H7 (cell line): Measurements from ENCODE around the gene UROS. TPM values are rescaled to one million over a fixed set of nuclear protein-coding genes. Genes with fewer than 3 reads are reported as not detected.

Experiments used
- DNase-seq: peaks from one replicate; pipeline ENCODE4 v3.0.0; 2012
- H3K27me3 ChIP-seq: 2 replicates; pipeline ENCODE4 v1.6.0; 2011; ENCODE audit warnings: mild to moderate bottlenecking, low read length; ENCODE audit not compliant: control insufficient read depth, insufficient read depth
- H3K36me3 ChIP-seq: replicated peaks from 2 replicates; pipeline ENCODE4 v1.5.1; 2011; ENCODE audit warnings: low read length; ENCODE audit not compliant: control insufficient read depth, insufficient read depth
- H3K4me3 ChIP-seq: 2 replicates; pipeline ENCODE4 v1.5.1; 2011; ENCODE audit warnings: low read depth, mild to moderate bottlenecking, control low read depth, low read length, moderate library complexity; ENCODE audit not compliant: insufficient read depth
- total RNA-seq: library from RNA; depleted of rRNA; stranded (reverse); fragments of >200 nt; shearing (Covaris generic); gene quantifications from 2 replicates; pipeline ENCODE4 v1.2.3, GENCODE V29; 2014; rRNA removed

UROS gene
- total RNA-seq, 1 experiment from 2014 or later = 45.3 TPM

GRCh38 chr10:125742465-125742864 is 80.6 kb downstream of the UROS start:
- Histone ChIP-seq H3K36me3 (peaks cover 37% of the 10 kb centered on the region), H3K27me3 (no peaks in the 10 kb centered on the region), H3K4me3 (no peak overlapping the region)
- DNase-seq = no peak

GRCh38 chr10:125739994-125740679 is 82.9 kb downstream of the UROS start:
- H3K4me3 ChIP-seq = no peak overlapping the region
- H3K27me3 ChIP-seq = no peaks in the 10 kb centered on the region
- peaks cover 42% of the 10 kb centered on the region for H3K36me3 ChIP-seq
- DNase-seq = no peak

Other genes with a start within 250 kb of the UROS start
- not detected in 2 replicates for gene TEX36, start 140.1 kb downstream of the UROS start, total RNA-seq
- 33.7 and 43.5 TPM in 2 replicates for gene EDRF1, start 103.5 kb downstream of the UROS start, total RNA-seq
- not detected in 2 replicates for gene MMP21, start 47.4 kb downstream of the UROS start, total RNA-seq
- 72.6 and 83.6 TPM in 2 replicates for gene BCCIP, start 288 bp upstream of the UROS start, total RNA-seq
- 43.8 and 44.9 TPM in 2 replicates for gene DHX32, start 58.0 kb upstream of the UROS start, total RNA-seq
- 2.5 and 4.1 TPM in 2 replicates for gene FANK1, start 73.3 kb upstream of the UROS start, total RNA-seq